GM12891 (cell line): ENCODE data around the gene KCNJ14.

ENCODE experiments used
- PAX5 ChIP-seq: IDR thresholded peaks from 2 replicates; pipeline ENCODE4 v1.6.1; 2011; ENCODE audit warnings: low read length, moderate library complexity, mild to moderate bottlenecking; ENCODE audit not compliant: insufficient read depth, severe bottlenecking
- POLR2A ChIP-seq: IDR thresholded peaks from 2 replicates; pipeline ENCODE4 v1.6.1; 2011; ENCODE audit warnings: low read depth, low read length, control low read depth
- POLR2AphosphoS5 ChIP-seq: IDR thresholded peaks from 2 replicates; pipeline ENCODE4 v1.6.1; 2011; ENCODE audit warnings: low read depth, low read length, control low read depth
- POU2F2 ChIP-seq: IDR thresholded peaks from 2 replicates; pipeline ENCODE4 v1.6.1; 2011; ENCODE audit warnings: low read depth, mild to moderate bottlenecking, control low read depth, low read length, moderate library complexity
- SPI1 ChIP-seq: IDR thresholded peaks from 2 replicates; pipeline ENCODE4 v1.6.1; 2011; ENCODE audit warnings: low read depth, low read length, control low read depth
- TAF1 ChIP-seq: IDR thresholded peaks from 2 replicates; pipeline ENCODE4 v1.6.1; 2011; ENCODE audit warnings: low read depth, low read length, control low read depth

DNA sequence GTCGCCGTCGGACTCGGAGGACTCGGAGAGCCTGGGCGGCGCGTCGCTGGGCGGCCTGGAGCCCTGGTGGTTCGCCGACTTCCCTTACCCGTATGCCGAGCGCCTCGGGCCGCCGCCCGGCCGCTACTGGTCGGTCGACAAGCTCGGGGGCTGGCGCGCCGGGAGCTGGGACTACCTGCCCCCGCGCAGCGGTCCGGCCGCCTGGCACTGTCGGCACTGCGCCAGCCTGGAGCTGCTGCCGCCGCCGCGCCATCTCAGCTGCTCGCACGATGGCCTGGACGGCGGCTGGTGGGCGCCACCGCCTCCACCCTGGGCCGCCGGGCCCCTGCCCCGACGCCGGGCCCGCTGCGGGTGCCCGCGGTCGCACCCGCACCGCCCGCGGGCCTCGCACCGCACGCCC is 12.1 kb upstream of the KCNJ14 start:
- TF ChIP-seq POLR2A (no peak), TAF1 (no peak), POLR2AphosphoS5 (no peak), SPI1 (no peak), PAX5 (no peak), POU2F2 (no peak)
